GM12874 (cell line): ENCODE measurements around the gene RIN2.
A peak's percentile ranks its signal among the peaks of the same experiment; 100 is the strongest.

ENCODE experiments used
- TF ChIP-seq, protein P1 (sequence below): IDR thresholded peaks from 2 replicates; pipeline ENCODE4 v1.5.1; 2011; ENCODE audit warnings: low read depth, mild to moderate bottlenecking, control low read depth, low read length, moderate library complexity; ENCODE audit not compliant: insufficient read depth

Gene RIN2

DNA sequence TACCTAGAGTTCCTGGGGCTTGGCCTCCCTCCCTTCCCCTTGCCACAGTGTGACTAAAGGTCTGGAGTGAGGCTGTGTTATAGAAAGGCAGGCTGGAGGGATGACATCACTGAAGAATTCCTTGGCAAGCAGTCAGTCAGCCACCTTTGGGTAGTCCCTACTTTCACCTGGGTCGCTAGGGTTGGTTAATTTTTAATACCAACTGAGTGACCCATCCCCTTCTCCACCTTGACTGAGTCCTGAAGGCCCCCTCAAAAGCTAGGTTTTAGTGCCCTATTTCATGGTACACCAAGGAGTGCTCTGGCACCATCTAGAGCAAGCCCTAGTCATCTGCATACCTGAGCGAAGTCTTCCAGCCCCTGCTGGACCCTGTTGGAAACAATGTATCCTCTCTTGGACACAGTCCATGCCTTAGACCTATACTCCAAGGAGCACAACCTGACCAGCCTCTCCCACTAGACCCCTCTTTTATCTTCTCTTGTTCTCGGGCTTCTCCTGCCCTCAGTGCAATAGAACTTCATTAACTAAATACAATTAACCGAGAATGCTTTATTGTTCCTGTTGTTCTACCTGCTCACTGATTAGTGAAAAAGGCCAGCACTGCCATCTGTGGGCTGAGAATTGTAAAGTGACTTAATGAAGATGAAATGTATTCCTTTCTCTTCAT, 44.6 kb downstream of the RIN2 start:
- TF ChIP-seq, protein P1, sequence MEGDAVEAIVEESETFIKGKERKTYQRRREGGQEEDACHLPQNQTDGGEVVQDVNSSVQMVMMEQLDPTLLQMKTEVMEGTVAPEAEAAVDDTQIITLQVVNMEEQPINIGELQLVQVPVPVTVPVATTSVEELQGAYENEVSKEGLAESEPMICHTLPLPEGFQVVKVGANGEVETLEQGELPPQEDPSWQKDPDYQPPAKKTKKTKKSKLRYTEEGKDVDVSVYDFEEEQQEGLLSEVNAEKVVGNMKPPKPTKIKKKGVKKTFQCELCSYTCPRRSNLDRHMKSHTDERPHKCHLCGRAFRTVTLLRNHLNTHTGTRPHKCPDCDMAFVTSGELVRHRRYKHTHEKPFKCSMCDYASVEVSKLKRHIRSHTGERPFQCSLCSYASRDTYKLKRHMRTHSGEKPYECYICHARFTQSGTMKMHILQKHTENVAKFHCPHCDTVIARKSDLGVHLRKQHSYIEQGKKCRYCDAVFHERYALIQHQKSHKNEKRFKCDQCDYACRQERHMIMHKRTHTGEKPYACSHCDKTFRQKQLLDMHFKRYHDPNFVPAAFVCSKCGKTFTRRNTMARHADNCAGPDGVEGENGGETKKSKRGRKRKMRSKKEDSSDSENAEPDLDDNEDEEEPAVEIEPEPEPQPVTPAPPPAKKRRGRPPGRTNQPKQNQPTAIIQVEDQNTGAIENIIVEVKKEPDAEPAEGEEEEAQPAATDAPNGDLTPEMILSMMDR = peak; percentile 19; the same call in 1 of the 2 replicates

- TF ChIP-seq, protein P1 = no peak
Measured at GRCh38 chr20:19806806-19807190, 48.7 kb downstream of the RIN2 start.

GRCh38 chr20:19807191-19807945, 49.3 kb downstream of the RIN2 start:
- TF ChIP-seq, protein P1 = no peak
